GM12878 (cell line): Measurements from ENCODE around the gene CREB5. TPM values are rescaled to one million over a fixed set of nuclear protein-coding genes. Genes with fewer than 3 reads are reported as not detected.

Experiments
- ATAC-seq: fragments of 200-7000 bp; cut with Tn5 transposase; 3 replicates; pipeline ENCODE4 v1.9.1; 2020; ENCODE audit warnings: mild to moderate bottlenecking, moderate library complexity
- BruUV-seq: library from RNA; stranded (reverse); fragments of 400-500 nt; replicated peaks from 2 replicates; lab custom pipeline; 2021; lab: Mats Ljungman, UMichigan
- CTCF ChIA-PET: fragments of 300-600 bp; sonication (Branson Sonifier 250); formaldehyde crosslinking; extraction: SDS; loops from one replicate; lab custom pipeline; 2021; ENCODE audit warnings: inconsistent platforms; lab: Yijun Ruan, JAX
- POLR2A ChIA-PET: fragments of 350-600 bp; formaldehyde crosslinking; extraction: SDS; loops from one replicate; lab custom pipeline; 2021; ENCODE audit warnings: inconsistent platforms; lab: Charles Lee
- RAD21 ChIA-PET: fragments of 300-600 bp; sonication (Branson Sonifier 250); formaldehyde crosslinking; loops from one replicate; lab custom pipeline; 2023; ENCODE audit warnings: antibody characterized with exemption; ENCODE audit not compliant: unreplicated experiment; lab: Charles Lee
- SMC1A ChIA-PET: fragments of 300-600 bp; sonication (Branson Sonifier 250); formaldehyde crosslinking; loops from one replicate; lab custom pipeline; 2023; ENCODE audit not compliant: unreplicated experiment, uncharacterized antibody; lab: Charles Lee
- DNase-seq: peaks from one replicate; pipeline ENCODE4 v3.0.0-alpha.2; 2011; ENCODE audit warnings: low read depth, low spot score
- FAIRE-seq: peaks from 3 replicates; lab custom pipeline; 2011; peaks lifted over from hg19 to GRCh38; lab: Jason Lieb, UNC
- H2AFZ ChIP-seq: 2 replicates; pipeline ENCODE4 v1.6.0; 2011; ENCODE audit warnings: low read depth, low read length, control low read depth; ENCODE audit not compliant: control insufficient read depth
- H3K27ac ChIP-seq: 2 replicates; pipeline ENCODE4 v1.5.1; 2011; ENCODE audit warnings: control low read depth; ENCODE audit not compliant: control insufficient read depth, insufficient read depth
- H3K27me3 ChIP-seq, 2 experiments: replicated peaks in 1 of 2; 2 replicates each; pipeline versions ENCODE4 v1.6.0 to v1.6.1; 2011; ENCODE audit warnings: low read length in 1 of 2; ENCODE audit not compliant: control insufficient read depth in 2 of 2, insufficient read depth in 2 of 2
- H3K36me3 ChIP-seq, 2 experiments: 2 replicates each; pipeline ENCODE4 v1.5.1; 2011; ENCODE audit warnings: low read length in 1 of 2; ENCODE audit not compliant: control insufficient read depth in 2 of 2, insufficient read depth in 2 of 2
- H3K4me1 ChIP-seq: 2 replicates; pipeline ENCODE4 v1.6.1; 2011; ENCODE audit warnings: mild to moderate bottlenecking, low read length, moderate library complexity, mixed read lengths; ENCODE audit not compliant: control insufficient read depth, insufficient read depth
- H3K4me2 ChIP-seq: 2 replicates; pipeline ENCODE4 v1.6.0; 2011; ENCODE audit warnings: control low read depth; ENCODE audit not compliant: control insufficient read depth, insufficient read depth
- H3K4me3 ChIP-seq: fragments of 200-600 bp; sonication (generic); 2 replicates; pipeline ENCODE4 v1.5.1; 2016
- H3K79me2 ChIP-seq: 2 replicates; pipeline ENCODE4 v1.6.0; 2011; ENCODE audit warnings: low read length; ENCODE audit not compliant: control insufficient read depth, insufficient read depth
- H3K9ac ChIP-seq: 2 replicates; pipeline ENCODE4 v1.8.0; 2011; ENCODE audit warnings: low read length, control low read depth, mixed read lengths; ENCODE audit not compliant: control insufficient read depth, insufficient read depth
- H3K9me3 ChIP-seq: replicated peaks from 3 replicates; pipeline ENCODE4 v1.5.1; 2011; ENCODE audit warnings: mild to moderate bottlenecking, low read length; ENCODE audit not compliant: control insufficient read depth, insufficient read depth
- H4K20me1 ChIP-seq: 2 replicates; pipeline ENCODE4 v1.6.0; 2011; ENCODE audit not compliant: control insufficient read depth, insufficient read depth
- BCL11A ChIP-seq: IDR thresholded peaks from 2 replicates; pipeline ENCODE4 v1.6.1; 2011; ENCODE audit warnings: low read depth, low read length
- CBX3 ChIP-seq: fragments of 200-600 bp; sonication (generic); IDR thresholded peaks from 2 replicates; pipeline ENCODE4 v1.6.1; 2016; ENCODE audit warnings: low read depth, borderline replicate concordance
- EZH2 ChIP-seq: IDR thresholded peaks from 2 replicates; pipeline ENCODE4 v1.6.1; 2012; ENCODE audit warnings: low read depth, mild to moderate bottlenecking, control low read depth, inconsistent platforms, low read length, borderline replicate concordance; ENCODE audit not compliant: control insufficient read depth
- FOXM1 ChIP-seq: IDR thresholded peaks from 2 replicates; pipeline ENCODE4 v1.6.1; 2012; ENCODE audit warnings: low read depth, mild to moderate bottlenecking, inconsistent platforms, low read length, moderate library complexity
- IRF4 ChIP-seq: IDR thresholded peaks from 2 replicates; pipeline ENCODE4 v1.6.1; 2011; ENCODE audit warnings: low read depth, low read length
- POLR2A ChIP-seq: IDR thresholded peaks from 2 replicates; pipeline ENCODE4 v1.6.1; 2011; ENCODE audit warnings: low read depth, mild to moderate bottlenecking, low read length
- RAD21 ChIP-seq: IDR thresholded peaks from 2 replicates; pipeline ENCODE4 v1.6.1; 2011; ENCODE audit warnings: mild to moderate bottlenecking, low read depth, low read length, moderate library complexity; ENCODE audit not compliant: insufficient read depth
- RAD51 ChIP-seq: fragments of 450-650 bp; IDR thresholded peaks from 2 replicates; pipeline ENCODE4 v1.6.1; 2016; ENCODE audit warnings: moderate library complexity, mild to moderate bottlenecking, inconsistent platforms
- YBX1 ChIP-seq: fragments of 450-650 bp; IDR thresholded peaks from 2 replicates; pipeline ENCODE4 v1.6.1; 2016; ENCODE audit warnings: antibody characterized with exemption
- WGBS: methylation state at CpG from one replicate; pipeline ENCODE4 v1.1.6; 2016; ENCODE audit warnings: low lambda C conversion rate; ENCODE audit not compliant: insufficient replicate concordance, insufficient coverage; ENCODE audit errors: missing lambda C conversion rate; 5-methylcytosine and 5-hydroxymethylcytosine counted together
- in situ Hi-C: fragments of 300-500 bp; cut with MboI; formaldehyde crosslinking; loops from 9 replicates; pipeline ENCODE4 v1.14.3; 2018; ENCODE audit warnings: mixed read lengths
- intact Hi-C: fragments of 100-400 bp; cut with micrococcal nuclease; formaldehyde crosslinking; loops from one replicate; pipeline ENCODE4 v1.14.2; 2022; ENCODE audit not compliant: unreplicated experiment
- polyA plus RNA-seq, 11 experiments: library from polyadenylated mRNA; depleted of rRNA in 4 of 11; unstranded in 6 of 11; stranded (reverse) in 5 of 11; fragments of >200 nt; fragmentation: Nextera tagmentation in 4 of 11; fragmentation: Illumina TruSeq in 1 of 11; extraction: Ambion mirVana in 4 of 11; extraction: Trizol in 1 of 11; gene quantifications; 1 replicate in 1 of 11; 2 replicates in 10 of 11; pipeline versions ENCODE4 v1.2.1 to v1.2.3, GENCODE V29; 2011 to 2016; ENCODE audit warnings: inconsistent platforms in 2 of 11, missing spikeins in 2 of 11, low read depth in 1 of 11
- total RNA-seq, 4 experiments: library from RNA; depleted of rRNA in 3 of 4; stranded (reverse); fragments of >200 nt in 3 of 4; fragmentation: Illumina TruSeq in 1 of 4; extraction: Trizol in 1 of 4; gene quantifications; 2 replicates each; pipeline versions ENCODE4 v1.2.1 to v1.2.3, GENCODE V29; 2013 to 2021
- TF ChIP-seq, protein P1 (sequence below): fragments of 450-650 bp; formaldehyde crosslinking; IDR thresholded peaks from 2 replicates; pipeline ENCODE4 v1.4.0; 2022; ENCODE audit warnings: mild to moderate bottlenecking, moderate library complexity
- TF ChIP-seq, protein P2 (sequence below): fragments of 450-650 bp; IDR thresholded peaks from 2 replicates; pipeline ENCODE4 v1.6.1; 2018; ENCODE audit warnings: mild to moderate bottlenecking, low read depth, moderate library complexity; ENCODE audit not compliant: partially characterized antibody

The CREB5 gene
- total and polyA plus RNA-seq, 10 of the 15 experiments (the other 5 are each of a cell fraction or from before 2014, with no cell fraction given), result 12.9 to 74.1 (median 53.0) TPM

DNA sequence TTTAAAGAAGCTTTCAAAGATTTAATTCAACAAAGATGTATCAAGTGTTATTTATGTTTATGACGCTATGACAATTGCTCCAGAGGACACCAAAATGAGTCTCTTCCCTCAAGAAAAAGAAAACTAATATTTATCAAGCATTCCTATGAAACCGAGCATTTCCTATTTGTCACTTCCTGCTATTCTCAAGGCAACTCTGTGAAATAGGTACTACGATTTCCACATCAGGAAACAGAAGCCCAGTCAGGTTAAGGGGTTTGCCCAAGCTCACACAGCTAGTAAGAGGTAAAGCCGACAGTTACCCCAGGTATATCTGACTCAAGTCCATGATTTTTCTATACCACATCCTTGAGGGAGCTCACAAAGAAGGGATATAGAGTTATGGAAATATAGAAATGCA, 459.9 kb downstream of the CREB5 start:
- Histone ChIP-seq H3K9ac (no peak overlapping the region), H3K4me1 (no peaks in the 10 kb centered on the region), H3K4me2 (no peak overlapping the region), H3K36me3 (no peaks in the 10 kb centered on the region), H3K9me3 (no peaks in the 10 kb centered on the region), H2AFZ (no peak overlapping the region), H3K27ac (no peak overlapping the region), H3K27me3 (peaks cover 0 to 2% of the 10 kb centered on the region in 2 experiments; a peak in 2 of 4 replicates)
- ChIA-PET POLR2A (no interaction called here), SMC1A (interaction anchor here (0.6 to 0.7 kb wide), 2 partner anchors 17 to 40 kb away, joined by 3 read pairs; no protein-coding TSS in a partner anchor)
- 33% methylated on average over 4 of the region's 4 CpGs for WGBS
- no peak for ATAC-seq
- intact Hi-C loops, result no loop called here
- no TSS peak for BruUV-seq
- no peak for DNase-seq
- TF ChIP-seq IRF4 (no peak), CBX3 (no peak), POLR2A (no peak), YBX1 (no peak), EZH2 (no peak), RAD51 (no peak), RAD21 (no peak), BCL11A (no peak), FOXM1 (no peak)
- TF ChIP-seq, protein P1, sequence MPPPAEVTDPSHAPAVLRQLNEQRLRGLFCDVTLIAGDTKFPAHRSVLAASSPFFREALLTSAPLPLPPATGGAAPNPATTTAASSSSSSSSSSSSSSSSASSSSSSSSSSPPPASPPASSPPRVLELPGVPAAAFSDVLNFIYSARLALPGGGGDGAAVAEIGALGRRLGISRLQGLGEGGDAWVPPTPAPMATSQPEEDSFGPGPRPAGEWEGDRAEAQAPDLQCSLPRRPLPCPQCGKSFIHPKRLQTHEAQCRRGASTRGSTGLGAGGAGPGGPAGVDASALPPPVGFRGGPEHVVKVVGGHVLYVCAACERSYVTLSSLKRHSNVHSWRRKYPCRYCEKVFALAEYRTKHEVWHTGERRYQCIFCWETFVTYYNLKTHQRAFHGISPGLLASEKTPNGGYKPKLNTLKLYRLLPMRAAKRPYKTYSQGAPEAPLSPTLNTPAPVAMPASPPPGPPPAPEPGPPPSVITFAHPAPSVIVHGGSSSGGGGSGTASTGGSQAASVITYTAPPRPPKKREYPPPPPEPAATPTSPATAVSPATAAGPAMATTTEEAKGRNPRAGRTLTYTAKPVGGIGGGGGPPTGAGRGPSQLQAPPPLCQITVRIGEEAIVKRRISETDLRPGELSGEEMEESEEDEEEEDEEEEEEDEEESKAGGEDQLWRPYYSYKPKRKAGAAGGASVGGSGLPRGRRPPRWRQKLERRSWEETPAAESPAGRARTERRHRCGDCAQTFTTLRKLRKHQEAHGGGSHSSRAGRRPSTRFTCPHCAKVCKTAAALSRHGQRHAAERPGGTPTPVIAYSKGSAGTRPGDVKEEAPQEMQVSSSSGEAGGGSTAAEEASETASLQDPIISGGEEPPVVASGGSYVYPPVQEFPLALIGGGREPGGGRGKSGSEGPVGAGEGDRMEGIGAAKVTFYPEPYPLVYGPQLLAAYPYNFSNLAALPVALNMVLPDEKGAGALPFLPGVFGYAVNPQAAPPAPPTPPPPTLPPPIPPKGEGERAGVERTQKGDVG (CRISPR knock-in tag), result no peak
- TF ChIP-seq, protein P2, sequence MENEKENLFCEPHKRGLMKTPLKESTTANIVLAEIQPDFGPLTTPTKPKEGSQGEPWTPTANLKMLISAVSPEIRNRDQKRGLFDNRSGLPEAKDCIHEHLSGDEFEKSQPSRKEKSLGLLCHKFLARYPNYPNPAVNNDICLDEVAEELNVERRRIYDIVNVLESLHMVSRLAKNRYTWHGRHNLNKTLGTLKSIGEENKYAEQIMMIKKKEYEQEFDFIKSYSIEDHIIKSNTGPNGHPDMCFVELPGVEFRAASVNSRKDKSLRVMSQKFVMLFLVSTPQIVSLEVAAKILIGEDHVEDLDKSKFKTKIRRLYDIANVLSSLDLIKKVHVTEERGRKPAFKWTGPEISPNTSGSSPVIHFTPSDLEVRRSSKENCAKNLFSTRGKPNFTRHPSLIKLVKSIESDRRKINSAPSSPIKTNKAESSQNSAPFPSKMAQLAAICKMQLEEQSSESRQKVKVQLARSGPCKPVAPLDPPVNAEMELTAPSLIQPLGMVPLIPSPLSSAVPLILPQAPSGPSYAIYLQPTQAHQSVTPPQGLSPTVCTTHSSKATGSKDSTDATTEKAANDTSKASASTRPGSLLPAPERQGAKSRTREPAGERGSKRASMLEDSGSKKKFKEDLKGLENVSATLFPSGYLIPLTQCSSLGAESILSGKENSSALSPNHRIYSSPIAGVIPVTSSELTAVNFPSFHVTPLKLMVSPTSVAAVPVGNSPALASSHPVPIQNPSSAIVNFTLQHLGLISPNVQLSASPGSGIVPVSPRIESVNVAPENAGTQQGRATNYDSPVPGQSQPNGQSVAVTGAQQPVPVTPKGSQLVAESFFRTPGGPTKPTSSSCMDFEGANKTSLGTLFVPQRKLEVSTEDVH, result no peak
- TF ChIP-seq, all 136 proteins: peak for 0
- ChIA-PET RAD21 (no interaction called here), CTCF (interaction anchor here (0.6 to 1.3 kb wide), 2 partner anchors 12 to 213 kb away, joined by 3 to 4 read pairs; no protein-coding TSS in a partner anchor)
- H3K79me2 ChIP-seq, result no peaks in the 10 kb centered on the region
- no peaks in the 10 kb centered on the region for H4K20me1 ChIP-seq
- FAIRE-seq, result no peak
- in situ Hi-C loops, result no loop called here
- no peak overlapping the region for H3K4me3 ChIP-seq
